Lower lobe of right lung (tissue), 2 donors: Measurements from ENCODE around the gene HACE1. TPM values are rescaled to one million over a fixed set of nuclear protein-coding genes. Genes with fewer than 3 reads are reported as not detected.
"Not testable (repeated sequence)": the region's sequence is repeated elsewhere in the genome, so short reads cannot be mapped to it uniquely, and the experiment has no call there.

Experiments used
- ATAC-seq, 2 donors: fragments of 200-7000 bp; cut with Tn5 transposase; one replicate each; pipeline ENCODE4 v1.9.1; 2020 to 2022; ENCODE audit warnings: mild to moderate bottlenecking in 2 of 2, moderate library complexity in 2 of 2
- DNase-seq: peaks from one replicate; pipeline ENCODE4 v3.0.0-alpha.2; 2020
- H3K27ac ChIP-seq: fragments of 200-600 bp; one replicate; pipeline ENCODE4 v1.8.0; 2022
- H3K27me3 ChIP-seq: fragments of 200-600 bp; one replicate; pipeline ENCODE4 v1.8.0; 2022; ENCODE audit warnings: low read depth
- H3K36me3 ChIP-seq: fragments of 200-600 bp; one replicate; pipeline ENCODE4 v1.8.0; 2022; ENCODE audit warnings: mild to moderate bottlenecking
- H3K4me1 ChIP-seq: fragments of 200-600 bp; one replicate; pipeline ENCODE4 v1.8.0; 2022
- H3K4me3 ChIP-seq: fragments of 200-600 bp; one replicate; pipeline ENCODE4 v1.8.0; 2022; ENCODE audit warnings: mild to moderate bottlenecking
- H3K9me3 ChIP-seq: fragments of 200-600 bp; one replicate; pipeline ENCODE4 v1.8.0; 2022
- intact Hi-C: fragments of 100-400 bp; cut with DNase I; formaldehyde crosslinking; loops from one replicate; pipeline ENCODE4 v1.11.0; 2022
- total RNA-seq: library from RNA; stranded (reverse); fragmentation: NEBNext Ultra II Directional; extraction: Animal tissue kit (Norgen Biotek cat#: 25700); gene quantifications from one replicate; pipeline ENCODE4 v1.2.1, GENCODE V29; 2021
- TF ChIP-seq, protein P1 (sequence below): fragments of 200-600 bp; IDR thresholded peaks from one replicate; pipeline ENCODE4 v1.8.0; 2022; ENCODE audit warnings: antibody characterized with exemption, mild to moderate bottlenecking
- donor health status: DM: no; HTN: yes; CAD: no; lungs with severe emphysema.

HACE1 gene
- total RNA-seq, 1 donor from 2014 or later: 11.5 TPM

DNA sequence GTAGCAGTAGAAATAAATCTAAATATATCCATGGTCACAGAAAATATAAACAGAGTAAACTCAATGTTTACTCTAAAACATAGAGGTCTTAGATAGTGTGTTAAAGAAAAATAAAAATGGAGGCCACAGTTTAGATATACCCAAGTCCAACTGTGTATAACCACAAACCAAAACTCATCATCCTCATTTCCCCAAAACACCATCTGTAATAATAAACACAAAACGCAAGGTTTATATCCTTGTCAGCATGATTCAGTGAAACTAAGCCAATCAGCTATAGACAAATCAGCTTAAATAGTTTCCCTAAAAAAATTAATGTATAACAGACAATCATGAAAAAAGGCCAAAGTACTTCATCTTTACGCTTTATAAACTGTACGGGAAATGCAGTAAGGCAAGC is 2.7 kb upstream of the HACE1 start:
- intact Hi-C loops: no loop called here

DNA sequence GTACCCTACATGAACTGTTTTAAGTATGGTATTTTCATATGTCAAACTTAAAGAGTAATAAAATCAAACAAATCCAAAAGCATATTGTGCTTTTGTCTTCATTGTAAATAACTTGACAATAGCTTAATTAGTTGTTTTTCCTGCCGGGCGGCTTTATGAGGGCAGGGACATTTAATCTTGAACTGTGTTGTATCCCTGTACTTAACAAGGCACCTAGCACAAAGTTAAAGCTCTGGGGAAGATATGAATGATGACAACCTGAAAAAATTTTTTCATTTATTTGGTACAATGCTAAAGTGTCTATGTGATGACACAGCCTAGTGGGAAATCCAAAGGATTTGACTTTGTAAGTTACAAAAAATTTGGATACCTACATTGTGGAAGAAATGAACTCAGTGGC is 502 bp upstream of the HACE1 start:
- DNase-seq: no peak
- Histone ChIP-seq H3K27me3 (no peaks in the 10 kb centered on the region), H3K27ac (peak overlapping the region; percentile 83), H3K4me3 (peak overlapping the region; percentile 95), H3K4me1 (peaks cover 7% of the 10 kb centered on the region), H3K36me3 (no peaks in the 10 kb centered on the region), H3K9me3 (no peaks in the 10 kb centered on the region)
- TF ChIP-seq, protein P1, sequence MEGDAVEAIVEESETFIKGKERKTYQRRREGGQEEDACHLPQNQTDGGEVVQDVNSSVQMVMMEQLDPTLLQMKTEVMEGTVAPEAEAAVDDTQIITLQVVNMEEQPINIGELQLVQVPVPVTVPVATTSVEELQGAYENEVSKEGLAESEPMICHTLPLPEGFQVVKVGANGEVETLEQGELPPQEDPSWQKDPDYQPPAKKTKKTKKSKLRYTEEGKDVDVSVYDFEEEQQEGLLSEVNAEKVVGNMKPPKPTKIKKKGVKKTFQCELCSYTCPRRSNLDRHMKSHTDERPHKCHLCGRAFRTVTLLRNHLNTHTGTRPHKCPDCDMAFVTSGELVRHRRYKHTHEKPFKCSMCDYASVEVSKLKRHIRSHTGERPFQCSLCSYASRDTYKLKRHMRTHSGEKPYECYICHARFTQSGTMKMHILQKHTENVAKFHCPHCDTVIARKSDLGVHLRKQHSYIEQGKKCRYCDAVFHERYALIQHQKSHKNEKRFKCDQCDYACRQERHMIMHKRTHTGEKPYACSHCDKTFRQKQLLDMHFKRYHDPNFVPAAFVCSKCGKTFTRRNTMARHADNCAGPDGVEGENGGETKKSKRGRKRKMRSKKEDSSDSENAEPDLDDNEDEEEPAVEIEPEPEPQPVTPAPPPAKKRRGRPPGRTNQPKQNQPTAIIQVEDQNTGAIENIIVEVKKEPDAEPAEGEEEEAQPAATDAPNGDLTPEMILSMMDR: no peak
- no peak for ATAC-seq
- intact Hi-C loops: no loop called here

More for the DNA sequence above, 2.7 kb upstream of the HACE1 start:
- H3K9me3 ChIP-seq: no peaks in the 10 kb centered on the region
- peaks cover 7% of the 10 kb centered on the region for H3K4me1 ChIP-seq
- no peaks in the 10 kb centered on the region for H3K36me3 ChIP-seq
- H3K4me3 ChIP-seq: no peak overlapping the region
- TF ChIP-seq, protein P1: no peak
- H3K27ac ChIP-seq: no peak overlapping the region
- no peaks in the 10 kb centered on the region for H3K27me3 ChIP-seq
- no peak for ATAC-seq
- DNase-seq: no peak

GRCh38 chr6:104858642-104859041 is 1.1 kb downstream of the HACE1 start:
- Histone ChIP-seq H3K9me3 (no peaks in the 10 kb centered on the region), H3K27me3 (no peaks in the 10 kb centered on the region), H3K27ac (no peak overlapping the region), H3K36me3 (no peaks in the 10 kb centered on the region), H3K4me1 (peaks cover 7% of the 10 kb centered on the region), H3K4me3 (peak overlapping the region; percentile 95)
- TF ChIP-seq, protein P1: no peak
- DNase-seq: no peak
- no peak for ATAC-seq
- intact Hi-C loops: no loop called here

GRCh38 chr6:104855507-104855906 is 4.2 kb downstream of the HACE1 start:
- Histone ChIP-seq H3K4me3 (no peak overlapping the region), H3K36me3 (peaks cover 6% of the 10 kb centered on the region), H3K27me3 (no peaks in the 10 kb centered on the region), H3K9me3 (no peaks in the 10 kb centered on the region), H3K4me1 (peaks cover 7% of the 10 kb centered on the region), H3K27ac (no peak overlapping the region)
- ATAC-seq (no peak), DNase-seq (no peak)
- TF ChIP-seq, protein P1: no peak
- intact Hi-C loops: no loop called here

DNA sequence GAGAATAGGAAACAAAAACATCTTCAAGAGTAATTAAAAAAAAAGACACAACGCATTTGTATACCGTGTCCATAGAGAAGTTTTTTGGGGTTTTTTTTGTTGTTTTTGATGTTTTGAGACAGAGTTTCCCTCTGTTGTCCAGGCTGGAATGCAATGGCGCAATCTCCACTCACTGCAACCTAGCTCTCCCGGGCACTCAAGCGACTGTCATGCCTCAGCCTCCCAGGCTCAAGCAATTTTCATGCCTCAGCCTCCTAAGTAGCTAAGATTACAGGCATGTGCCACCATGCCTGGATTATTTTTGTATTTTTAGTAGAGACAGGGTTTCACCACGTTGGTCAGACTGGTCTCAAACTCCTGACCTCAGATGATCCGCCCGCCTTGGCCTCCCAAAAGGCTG is 12.0 kb downstream of the HACE1 start:
- DNase-seq, H3K27me3 ChIP-seq, ATAC-seq, H3K27ac ChIP-seq, H3K9me3 ChIP-seq, H3K4me1 ChIP-seq, intact Hi-C loops, H3K4me3 ChIP-seq: not testable (repeated sequence)
- peaks cover 15% of the 10 kb centered on the region for H3K36me3 ChIP-seq

- Histone ChIP-seq H3K27ac (no peak overlapping the region), H3K4me1 (peaks cover 5% of the 10 kb centered on the region), H3K27me3 (no peaks in the 10 kb centered on the region), H3K9me3 (no peaks in the 10 kb centered on the region), H3K4me3 (no peak overlapping the region), H3K36me3 (peaks cover 11% of the 10 kb centered on the region)
- DNase-seq (no peak), ATAC-seq (no peak)
- TF ChIP-seq, protein P1: no peak
- intact Hi-C loops: no loop called here
Observed at GRCh38 chr6:104843229-104843628, 16.5 kb downstream of the HACE1 start.
